ENCODE measurements around the gene HCN4. TPM values are rescaled to one million over a fixed set of nuclear protein-coding genes. Genes with fewer than 3 reads are reported as not detected.
"Not testable (repeated sequence)": the region's sequence is repeated elsewhere in the genome, so short reads cannot be mapped to it uniquely, and the experiment has no call there.

HCN4 gene
- total RNA-seq: 1 to 10 TPM in 1 of 6 donors, under 1 TPM in 5; 0.09 to 1.1 (median 0.21) TPM
- polyA plus RNA-seq: under 1 TPM; 0.30 to 0.47 TPM

- intact Hi-C loops (cut with DNase I): no loop called here
- peak within 1 kb of the TSS; percentile 26 to 44 (median 36) for H3K4me3 ChIP-seq
These were observed at the start of gene HCN4 for GRCh38 chr15:73368301-73369136. Gene HCN4, minus strand, starts transcription at chr15:73368958. Its CDS starts 688 bp downstream, at chr15:73368270.

GRCh38 chr15:73414876-73415275 is 46.1 kb upstream of the HCN4 start:
- FAIRE-seq (no peak), ATAC-seq (no peak), DNase-seq (no peak)
- Histone ChIP-seq H3K27me3 (no peaks in the 10 kb centered on the region), H3K27ac (no peak overlapping the region), H3K4me1 (no peaks in the 10 kb centered on the region), H3K9me3 (no peaks in the 10 kb centered on the region), H3K36me3 (no peaks in the 10 kb centered on the region), H3K4me3 (no peak overlapping the region)
- no peak for TF ChIP-seq CTCF (IDR thresholded peaks at IDR 0.05)
- intact Hi-C loops (cut with DNase I): no loop called here
- 36 to 41% methylated on average over 3 of the region's 3 CpGs for WGBS, 2 donors

More at GRCh38 chr15:73368301-73369136, at the start of gene HCN4:
- no peak for TF ChIP-seq CTCF (IDR thresholded peaks at IDR 0.05)
- FAIRE-seq: no peak
- peaks cover 0 to 15% (median 3%) of the 10 kb centered on the region in 4 donors for H3K27me3 ChIP-seq
- ATAC-seq: peak in 3 of 4 donors; percentile 66 to 75 (median 69)
- peak in 1 of 6 donors; percentile 66 for DNase-seq
- H3K9me3 ChIP-seq: no peaks in the 10 kb centered on the region
- no peak within 1 kb of the TSS for H3K27ac ChIP-seq
- no peaks in the 10 kb centered on the region for H3K4me1 ChIP-seq
- H3K36me3 ChIP-seq: no peaks in the 10 kb centered on the region
- WGBS, 2 donors: 1 to 2% methylated on average over 40 to 109 of the region's 109 CpGs

GRCh38 chr15:73403171-73403570 is 34.4 kb upstream of the HCN4 start:
- Histone ChIP-seq H3K27ac (no peak overlapping the region), H3K36me3 (no peaks in the 10 kb centered on the region), H3K4me3 (no peak overlapping the region), H3K4me1 (no peaks in the 10 kb centered on the region), H3K9me3 (no peaks in the 10 kb centered on the region), H3K27me3 (no peaks in the 10 kb centered on the region)
- no peak for DNase-seq
- no peak for FAIRE-seq
- TF ChIP-seq CTCF (IDR thresholded peaks at IDR 0.05): no peak
- no peak for ATAC-seq
- intact Hi-C loops (cut with DNase I): no loop called here

- WGBS, 2 donors: 69 to 78% methylated on average over 6 of the region's 6 CpGs
- FAIRE-seq; intact Hi-C loops (cut with DNase I): not testable (repeated sequence)
These were observed 31.5 kb upstream of the HCN4 start for GRCh38 chr15:73400222-73400621.

GRCh38 chr15:73398861-73399260 is 30.1 kb upstream of the HCN4 start:
- no peak overlapping the region for H3K27ac ChIP-seq
- no peak for FAIRE-seq
- no peaks in the 10 kb centered on the region for H3K4me1 ChIP-seq
- ATAC-seq: no peak
- H3K9me3 ChIP-seq: no peaks in the 10 kb centered on the region
- no peak for DNase-seq
- 70 to 77% methylated on average over 4 of the region's 4 CpGs for WGBS, 2 donors
- intact Hi-C loops (cut with DNase I): no loop called here
- no peaks in the 10 kb centered on the region for H3K27me3 ChIP-seq
- no peak for TF ChIP-seq CTCF (IDR thresholded peaks at IDR 0.05)
- H3K4me3 ChIP-seq: no peak overlapping the region
- no peaks in the 10 kb centered on the region for H3K36me3 ChIP-seq

More at GRCh38 chr15:73400222-73400621, 31.5 kb upstream of the HCN4 start:
- H3K4me1 ChIP-seq, ATAC-seq, H3K9me3 ChIP-seq, H3K4me3 ChIP-seq, H3K27me3 ChIP-seq, H3K27ac ChIP-seq, DNase-seq, H3K36me3 ChIP-seq: not testable (repeated sequence)
